Posterior vena cava (tissue), 2 donors: ENCODE measurements around the gene HPF1. TPM values are rescaled to one million over a fixed set of nuclear protein-coding genes. Genes with fewer than 3 reads are reported as not detected.

ENCODE experiments used
- total RNA-seq, 2 donors: library from RNA; stranded (reverse); fragmentation: NEBNext Ultra II Directional; extraction: Animal tissue kit (Norgen Biotek cat#: 25700); gene quantifications; one replicate each; pipeline ENCODE4 v1.2.1, GENCODE V29; 2021
- donor health status: DM: yes; HTN: yes; CAD: no.
- donor health status: DM: yes; HTN: yes; CAD: no.

Gene HPF1
- total RNA-seq, 2 donors from 2014 or later = 22.3 to 23.0 TPM

Other genes starting within 250 kb of the HPF1 start
- 10 to 100 TPM; 19.2 to 19.9 TPM for gene NEK1, start 145.4 kb downstream of the HPF1 start, total RNA-seq
- 10 to 100 TPM; 17.0 to 23.3 TPM for gene CLCN3, start 137.4 kb downstream of the HPF1 start, total RNA-seq